ENCODE data around the gene MOB1B.

Gene MOB1B

GRCh38 chr4:70925418-70925817 lies 23.2 kb downstream of the MOB1B start:
- TF ChIP-seq CTCF (IDR thresholded peaks at IDR 0.05; ENCODE audit: insufficient read depth, low read depth, low read length, missing control alignments): no peak
- H3K4me3 ChIP-seq (ENCODE audit: low read depth, low read length): no peak overlapping the region
- no peak for DNase-seq (ENCODE audit: low read depth)

- TF ChIP-seq CTCF (IDR thresholded peaks at IDR 0.05; ENCODE audit: insufficient read depth, low read depth, low read length, missing control alignments): no peak
- H3K4me3 ChIP-seq (ENCODE audit: low read depth, low read length): no peak overlapping the region
- peak; percentile 70 for DNase-seq (ENCODE audit: low read depth)
Observed at GRCh38 chr4:70925899-70926635, 23.9 kb downstream of the MOB1B start.

GRCh38 chr4:70927502-70928137 lies 25.5 kb downstream of the MOB1B start:
- H3K4me3 ChIP-seq (ENCODE audit: low read depth, low read length): no peak overlapping the region
- peak; percentile 48 for DNase-seq (ENCODE audit: low read depth)
- no peak for TF ChIP-seq CTCF (IDR thresholded peaks at IDR 0.05; ENCODE audit: insufficient read depth, low read depth, low read length, missing control alignments)

GRCh38 chr4:70930530-70931256 lies 28.5 kb downstream of the MOB1B start:
- H3K4me3 ChIP-seq (ENCODE audit: low read depth, low read length): no peak overlapping the region
- TF ChIP-seq CTCF (IDR thresholded peaks at IDR 0.05; ENCODE audit: insufficient read depth, low read depth, low read length, missing control alignments): no peak
- DNase-seq (ENCODE audit: low read depth): no peak

- no peak overlapping the region for H3K4me3 ChIP-seq (ENCODE audit: low read depth, low read length)
- DNase-seq (ENCODE audit: low read depth): no peak
- no peak for TF ChIP-seq CTCF (IDR thresholded peaks at IDR 0.05; ENCODE audit: insufficient read depth, low read depth, low read length, missing control alignments)
Observed at GRCh38 chr4:70931347-70931746, 29.2 kb downstream of the MOB1B start.

- no peak for TF ChIP-seq CTCF (IDR thresholded peaks at IDR 0.05; ENCODE audit: insufficient read depth, low read depth, low read length, missing control alignments)
- H3K4me3 ChIP-seq (ENCODE audit: low read depth, low read length): no peak overlapping the region
- no peak for DNase-seq (ENCODE audit: low read depth)
Observed at GRCh38 chr4:70932984-70933383, 30.8 kb downstream of the MOB1B start.

Measured in GM12865 (cell line).